Cardiac fibroblast (primary cell): ENCODE results near the gene FXYD5.

ENCODE experiments used
- DNase-seq, 2 donors: peaks; one replicate each; pipeline versions ENCODE4 v3.0.0 to v3.0.0-alpha.2; 2010; ENCODE audit warnings: low read depth in 2 of 2
- H3K4me3 ChIP-seq, 2 donors: replicated peaks in 1 of 2; 1 replicate in 1 of 2; 2 replicates in 1 of 2; pipeline ENCODE4 v1.5.1; 2011; ENCODE audit warnings: low read depth in 2 of 2, low read length in 2 of 2, mild to moderate bottlenecking in 2 of 2, moderate library complexity in 1 of 2
- TF ChIP-seq, protein P1 (sequence below): IDR thresholded peaks from one replicate; pipeline ENCODE4 v1.5.1; 2011; ENCODE audit warnings: low read depth, mild to moderate bottlenecking, low read length, inconsistent platforms

The FXYD5 gene

GRCh38 chr19:35165200-35166058 lies 10.9 kb downstream of the FXYD5 start:
- no peak for DNase-seq
- TF ChIP-seq, protein P1, sequence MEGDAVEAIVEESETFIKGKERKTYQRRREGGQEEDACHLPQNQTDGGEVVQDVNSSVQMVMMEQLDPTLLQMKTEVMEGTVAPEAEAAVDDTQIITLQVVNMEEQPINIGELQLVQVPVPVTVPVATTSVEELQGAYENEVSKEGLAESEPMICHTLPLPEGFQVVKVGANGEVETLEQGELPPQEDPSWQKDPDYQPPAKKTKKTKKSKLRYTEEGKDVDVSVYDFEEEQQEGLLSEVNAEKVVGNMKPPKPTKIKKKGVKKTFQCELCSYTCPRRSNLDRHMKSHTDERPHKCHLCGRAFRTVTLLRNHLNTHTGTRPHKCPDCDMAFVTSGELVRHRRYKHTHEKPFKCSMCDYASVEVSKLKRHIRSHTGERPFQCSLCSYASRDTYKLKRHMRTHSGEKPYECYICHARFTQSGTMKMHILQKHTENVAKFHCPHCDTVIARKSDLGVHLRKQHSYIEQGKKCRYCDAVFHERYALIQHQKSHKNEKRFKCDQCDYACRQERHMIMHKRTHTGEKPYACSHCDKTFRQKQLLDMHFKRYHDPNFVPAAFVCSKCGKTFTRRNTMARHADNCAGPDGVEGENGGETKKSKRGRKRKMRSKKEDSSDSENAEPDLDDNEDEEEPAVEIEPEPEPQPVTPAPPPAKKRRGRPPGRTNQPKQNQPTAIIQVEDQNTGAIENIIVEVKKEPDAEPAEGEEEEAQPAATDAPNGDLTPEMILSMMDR, result no peak
- H3K4me3 ChIP-seq, result no peak overlapping the region

DNA sequence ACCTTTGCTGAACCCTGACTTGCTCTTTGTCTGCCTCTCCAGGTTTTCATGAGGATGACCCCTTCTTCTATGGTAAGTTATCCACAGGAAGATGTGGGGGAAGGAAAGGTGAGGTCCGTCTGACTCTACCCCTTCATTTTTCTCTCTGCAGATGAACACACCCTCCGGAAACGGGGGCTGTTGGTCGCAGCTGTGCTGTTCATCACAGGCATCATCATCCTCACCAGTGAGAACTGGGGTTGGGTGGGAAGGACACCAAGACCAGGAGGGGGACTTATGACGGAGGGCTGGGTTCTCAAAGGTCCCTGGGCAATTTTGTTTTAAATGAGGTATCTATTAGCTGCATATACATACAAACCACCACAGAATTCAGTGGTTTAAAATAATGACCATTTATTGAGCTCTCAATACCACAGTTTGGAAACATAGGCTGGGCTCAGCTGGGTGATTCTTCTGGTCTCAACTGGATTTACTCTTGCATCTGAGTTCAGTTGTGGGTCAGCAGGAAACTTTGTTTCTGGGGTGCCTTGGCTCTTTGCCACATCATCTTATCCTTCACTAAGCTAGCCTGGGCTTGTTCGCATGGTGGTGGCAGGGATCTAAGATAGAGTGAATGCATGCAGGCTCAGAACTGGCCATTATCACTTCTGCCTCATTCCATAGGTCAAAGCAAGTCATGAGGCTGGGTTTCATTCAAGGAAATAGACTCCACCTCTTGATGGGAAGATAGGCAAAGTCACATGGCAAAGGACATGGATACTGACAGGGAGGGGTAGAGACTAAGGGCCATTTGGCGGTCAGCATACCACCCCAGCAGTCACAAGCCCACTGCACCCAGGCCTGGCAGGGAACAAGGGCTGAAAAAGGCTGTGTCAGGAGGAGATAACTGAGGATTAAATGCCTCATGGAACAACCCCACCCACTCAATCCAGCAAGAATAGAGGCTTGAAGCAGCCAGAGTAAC lies 11.8 kb downstream of the FXYD5 start:
- DNase-seq, result no peak
- no peak overlapping the region for H3K4me3 ChIP-seq
- TF ChIP-seq, protein P1, result no peak

DNA sequence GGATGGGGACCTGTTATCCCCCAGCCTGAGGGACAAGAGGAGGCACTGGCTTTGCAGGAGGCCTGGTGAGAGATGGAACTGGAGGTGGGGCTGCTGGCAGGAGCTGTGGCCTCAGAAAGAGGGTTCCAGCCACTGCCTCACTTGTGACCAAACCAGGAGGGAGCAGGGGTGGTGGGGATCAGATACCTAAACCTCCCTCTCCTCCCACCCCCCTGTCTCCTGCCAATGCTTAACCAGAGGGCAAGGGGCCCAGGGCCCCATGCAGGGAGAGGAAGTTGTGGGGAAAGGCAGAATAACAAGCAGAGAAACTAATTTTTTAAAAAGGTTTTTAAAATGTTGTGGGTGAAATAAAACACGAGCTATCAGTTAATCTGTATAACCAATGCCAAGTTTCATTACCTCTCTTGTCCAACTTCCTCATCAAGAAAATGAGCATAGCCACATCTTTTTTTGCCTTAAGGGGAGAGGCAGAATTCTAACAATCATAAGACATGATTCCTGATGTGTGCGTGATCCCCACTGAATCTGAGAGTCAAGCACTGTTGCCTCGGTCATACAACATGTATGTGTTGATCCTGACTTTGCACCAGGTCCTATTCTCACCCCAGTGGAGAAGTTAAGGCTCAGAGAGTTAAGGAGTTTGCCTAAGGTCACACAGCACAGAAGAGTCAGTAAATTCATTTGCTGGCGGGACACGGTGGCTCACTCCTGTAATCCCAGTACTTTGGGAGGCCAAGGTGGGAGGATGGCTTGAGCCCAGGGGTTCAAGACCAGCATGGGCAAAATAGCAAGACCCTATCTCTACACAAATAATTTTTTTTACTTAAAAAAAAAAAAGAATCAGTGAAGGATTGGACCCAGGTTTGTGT lies 12.9 kb downstream of the FXYD5 start:
- no peak for DNase-seq
- TF ChIP-seq, protein P1, result no peak
- no peak overlapping the region for H3K4me3 ChIP-seq

GRCh38 chr19:35168196-35168595 lies 13.7 kb downstream of the FXYD5 start:
- no peak overlapping the region for H3K4me3 ChIP-seq
- TF ChIP-seq, protein P1, result no peak
- no peak for DNase-seq

GRCh38 chr19:35169221-35169995 lies 14.9 kb downstream of the FXYD5 start:
- H3K4me3 ChIP-seq, result no peak overlapping the region
- DNase-seq, result no peak
- TF ChIP-seq, protein P1, result no peak
